Nasal cavity respiratory epithelium epithelial cell of viscerocranial mucosa (primary cell): ENCODE data around the gene SLC44A2. TPM values are rescaled to one million over a fixed set of nuclear protein-coding genes. Genes with fewer than 3 reads are reported as not detected.

Experiments
- total RNA-seq: library from RNA; depleted of rRNA; stranded (reverse); fragments of >200 nt; gene quantifications from 2 replicates; pipeline ENCODE4 v1.2.3, GENCODE V29; 2014

SLC44A2 gene
- 38.6 and 81.3 TPM in 2 replicates for total RNA-seq

DNA sequence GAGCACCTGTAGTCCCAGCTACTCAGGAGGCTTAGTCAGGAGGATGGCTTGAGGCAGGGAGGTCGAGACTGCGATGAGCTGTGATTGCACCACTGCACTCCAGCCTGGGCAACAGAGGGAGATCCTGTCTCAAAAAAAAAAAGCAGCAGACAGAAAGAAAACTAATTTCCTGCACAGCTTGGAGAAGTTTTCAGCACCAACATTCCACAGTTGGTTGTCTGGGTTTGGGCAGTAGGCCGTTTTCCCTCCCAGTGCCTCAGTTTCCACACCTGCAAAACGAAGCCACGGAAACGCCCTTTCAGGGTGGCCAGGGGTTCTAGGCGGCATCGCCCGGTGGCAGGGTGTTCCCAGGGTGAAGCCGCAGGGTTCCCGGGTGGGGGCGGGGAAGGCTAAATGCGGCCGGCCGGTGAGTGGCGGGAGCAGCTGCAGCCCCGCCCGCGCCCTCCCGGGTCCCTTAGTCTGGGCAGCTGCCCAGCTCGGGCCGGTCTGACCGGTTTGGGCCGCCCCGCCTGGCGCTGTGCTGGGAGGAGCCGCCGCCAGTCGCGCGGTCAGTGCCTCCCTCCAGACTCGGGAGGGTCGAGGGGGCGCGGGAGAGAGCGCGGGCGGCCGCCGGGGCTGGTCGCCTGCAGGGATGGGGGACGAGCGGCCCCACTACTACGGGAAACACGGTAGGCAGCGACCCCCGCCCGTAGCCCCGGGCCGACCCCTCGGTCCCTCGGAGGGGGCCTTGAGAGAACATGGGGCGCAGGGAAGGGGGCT is at the start of gene SLC44A2:
Gene SLC44A2, plus strand, starts transcription at position 551 of the 759 bp plus-strand sequence. Its CDS starts 81 bp downstream, at position 632.

DNA sequence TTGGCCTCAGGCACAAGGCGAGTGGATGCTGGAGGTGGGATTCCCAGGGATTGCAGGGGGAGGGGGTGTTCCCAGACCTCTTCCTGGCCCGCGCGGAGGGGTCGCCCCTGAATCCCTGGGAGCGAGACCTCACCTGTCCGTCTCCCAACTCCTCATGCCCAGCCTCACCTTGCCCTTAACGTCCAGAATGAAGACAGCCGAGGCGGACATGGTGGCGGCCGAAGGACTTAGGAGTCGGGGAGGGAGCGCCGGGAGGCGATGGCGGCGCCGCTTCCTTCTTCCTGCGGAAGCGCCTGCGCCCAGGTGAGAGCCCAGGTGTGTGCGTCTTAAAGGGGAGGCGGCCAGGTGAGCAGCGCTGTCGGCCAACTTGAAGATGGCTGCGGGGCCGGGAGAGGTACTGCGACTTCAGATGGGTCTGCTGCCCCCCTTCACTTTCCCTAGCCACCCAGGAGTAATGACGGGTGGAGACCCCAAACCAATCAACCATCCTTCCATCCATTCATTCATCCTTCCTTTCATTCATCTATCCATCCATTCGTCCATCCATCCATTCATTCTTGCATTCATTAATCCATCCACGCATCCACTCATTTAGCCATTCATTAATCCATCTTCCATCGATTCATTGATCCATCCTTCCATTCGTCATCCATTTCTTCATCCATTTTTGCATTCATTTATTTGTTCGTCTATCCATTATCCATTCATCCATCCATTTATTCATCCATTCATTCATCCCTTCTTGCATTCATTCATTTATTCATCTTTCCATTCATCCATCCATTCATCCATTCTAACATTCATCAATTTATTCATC is 38.1 kb upstream of the SLC44A2 start, which contains the start of gene AP1M2:
Gene AP1M2, minus strand, starts transcription at position 291 of the 817 bp plus-strand sequence. Its CDS starts 81 bp downstream, at position 210.

DNA sequence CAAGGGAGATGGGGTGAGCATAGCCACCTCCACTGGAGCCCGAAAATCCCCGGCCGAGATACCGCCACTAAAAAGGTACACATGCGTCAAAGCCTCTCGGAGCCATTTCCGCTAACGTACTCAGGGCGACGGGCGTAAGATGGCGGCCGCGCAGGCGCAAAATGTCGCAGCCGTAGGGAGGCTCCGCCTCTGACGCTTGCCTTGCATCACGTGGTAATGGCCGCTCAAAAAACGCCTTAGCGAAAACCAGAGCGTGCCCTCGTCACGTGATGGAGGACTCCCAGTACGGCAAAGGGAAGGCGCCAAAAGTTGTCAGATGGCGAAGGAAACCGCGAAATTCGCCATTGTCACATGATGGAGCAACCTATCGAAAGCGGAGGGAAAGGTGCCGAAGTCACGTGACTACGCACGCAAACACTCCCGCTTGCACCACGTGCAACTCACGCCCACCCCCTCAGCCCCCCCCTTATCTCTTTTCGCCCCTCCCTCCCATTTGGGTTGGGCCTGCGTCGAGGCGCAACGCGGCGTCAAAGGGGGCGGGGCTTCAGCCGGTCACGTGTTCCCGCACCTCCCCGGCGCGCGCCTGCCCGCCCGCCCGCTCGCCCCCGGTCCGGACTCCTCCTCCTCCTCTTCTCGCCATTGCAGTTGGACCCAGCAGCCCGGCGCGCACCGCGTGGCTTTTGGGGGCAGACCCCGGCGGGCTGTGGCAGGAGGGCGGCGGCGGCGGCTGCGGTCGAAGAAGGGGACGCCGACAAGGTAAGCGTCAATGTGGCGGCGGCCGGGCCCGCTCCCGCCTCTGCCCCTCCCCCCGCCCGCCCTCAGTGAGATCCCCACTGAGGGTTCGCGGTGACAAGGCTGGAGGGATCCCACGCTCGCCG is 28.6 kb downstream of the SLC44A2 start, which contains the start of gene ILF3:
Gene ILF3, plus strand, starts transcription at position 615 of the 878 bp plus-strand sequence. CDS start 16,260 bp downstream, outside the sequence.

Other genes starting within 250 kb of the SLC44A2 start
- 41.4 and 70.1 TPM in 2 replicates for gene TYK2, start 245.0 kb upstream of the SLC44A2 start, total RNA-seq
- gene CDC37, start 222.0 kb upstream of the SLC44A2 start, total RNA-seq, result 127 and 150 TPM in 2 replicates
- gene PDE4A, start 205.0 kb upstream of the SLC44A2 start, total RNA-seq, result 0.34 and 1.9 TPM in 2 replicates
- gene KEAP1, start 122.2 kb upstream of the SLC44A2 start, total RNA-seq, result 51.6 and 61.2 TPM in 2 replicates
- 4.4 and 19.5 TPM in 2 replicates for gene S1PR5, start 108.1 kb upstream of the SLC44A2 start, total RNA-seq
- 28.9 and 34.9 TPM in 2 replicates for gene ATG4D, start 81.6 kb upstream of the SLC44A2 start, total RNA-seq
- 13.3 and 17.7 TPM in 2 replicates for gene KRI1, start 59.5 kb upstream of the SLC44A2 start, total RNA-seq
- 9.3 and 13.3 TPM in 2 replicates for gene CDKN2D, start 56.6 kb upstream of the SLC44A2 start, total RNA-seq
- gene AP1M2, start 38.2 kb upstream of the SLC44A2 start, total RNA-seq, result 111 and 115 TPM in 2 replicates
- 100 and 133 TPM in 2 replicates for gene ILF3, start 28.8 kb downstream of the SLC44A2 start, total RNA-seq
- gene QTRT1, start 75.9 kb downstream of the SLC44A2 start, total RNA-seq, result 15.0 and 25.0 TPM in 2 replicates
- 64.3 and 144 TPM in 2 replicates for gene DNM2, start 92.5 kb downstream of the SLC44A2 start, total RNA-seq
- 16.6 and 26.3 TPM in 2 replicates for gene TMED1, start 210.7 kb downstream of the SLC44A2 start, total RNA-seq
- gene C19orf38, start 222.9 kb downstream of the SLC44A2 start, total RNA-seq, result 0.71 and 1.0 TPM in 2 replicates
- 13.3 and 35.5 TPM in 2 replicates for gene CARM1, start 246.0 kb downstream of the SLC44A2 start, total RNA-seq